GM18951 (cell line): Measurements from ENCODE around the gene PITPNB.

Experiments
- POLR2A ChIP-seq: IDR thresholded peaks from 4 replicates; pipeline ENCODE4 v1.6.1; 2011; ENCODE audit warnings: mild to moderate bottlenecking; ENCODE audit not compliant: insufficient read length, insufficient read depth; ENCODE audit errors: extremely low read depth
- in situ Hi-C: fragments of 300-500 bp; cut with MboI; formaldehyde crosslinking; loops from one replicate; pipeline ENCODE4 v1.12.0; 2022; ENCODE audit warnings: low sequenced_read_pairs, mixed read lengths, inconsistent platforms; ENCODE audit not compliant: unreplicated experiment

PITPNB gene

DNA sequence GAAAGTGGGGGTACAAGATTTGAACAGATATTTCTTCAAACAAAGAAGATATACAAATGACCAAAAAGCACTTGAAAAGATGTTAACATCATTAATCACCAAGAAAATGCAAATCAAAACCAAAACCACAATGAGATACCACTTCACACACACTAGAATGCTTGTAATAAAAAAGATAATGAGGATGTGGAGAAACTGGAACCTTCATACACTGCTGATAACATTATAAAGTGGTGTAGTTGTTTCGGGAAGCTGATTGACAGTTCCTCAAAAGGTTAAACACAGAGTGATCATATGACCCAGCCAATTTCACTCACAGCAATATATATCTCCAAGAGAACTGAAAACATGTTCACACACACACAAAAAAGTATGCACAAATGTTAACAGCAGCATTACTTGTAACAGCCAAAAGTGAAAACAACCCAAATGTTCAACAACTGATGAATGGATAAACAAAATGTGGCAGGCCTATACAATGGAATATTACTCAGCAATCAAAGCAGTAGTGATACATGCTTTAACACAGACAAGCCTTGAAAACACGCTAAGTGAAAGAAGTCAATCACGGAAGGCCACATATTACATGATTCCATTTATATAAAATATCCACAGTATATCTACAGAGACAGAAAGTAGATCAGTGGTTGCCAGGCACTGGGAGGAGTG lies 15.1 kb downstream of the PITPNB start:
- in situ Hi-C loops: no loop called here
- TF ChIP-seq POLR2A: no peak

DNA sequence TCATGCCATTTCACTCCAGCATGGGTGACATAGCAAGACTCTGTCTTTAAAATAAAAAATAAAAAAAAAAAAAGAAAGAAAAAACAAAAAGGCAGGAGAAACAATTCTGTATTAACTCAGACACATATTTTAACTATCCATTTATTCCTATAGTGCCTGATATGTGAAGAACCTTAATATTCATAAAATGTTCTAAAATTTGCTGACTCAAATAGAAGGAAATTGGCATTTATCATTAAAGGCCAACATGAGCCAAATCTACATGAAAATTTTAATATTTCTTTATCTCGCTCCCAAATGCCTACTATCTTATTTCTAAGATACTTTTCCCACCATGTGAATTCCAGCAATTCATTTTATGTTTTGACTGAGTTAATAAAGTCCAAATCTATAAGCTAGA lies 18.9 kb downstream of the PITPNB start:
- in situ Hi-C loops: no loop called here
- TF ChIP-seq POLR2A: no peak

GRCh38 chr22:27896245-27896644 lies 22.8 kb downstream of the PITPNB start:
- in situ Hi-C loops: no loop called here
- TF ChIP-seq POLR2A: no peak

DNA sequence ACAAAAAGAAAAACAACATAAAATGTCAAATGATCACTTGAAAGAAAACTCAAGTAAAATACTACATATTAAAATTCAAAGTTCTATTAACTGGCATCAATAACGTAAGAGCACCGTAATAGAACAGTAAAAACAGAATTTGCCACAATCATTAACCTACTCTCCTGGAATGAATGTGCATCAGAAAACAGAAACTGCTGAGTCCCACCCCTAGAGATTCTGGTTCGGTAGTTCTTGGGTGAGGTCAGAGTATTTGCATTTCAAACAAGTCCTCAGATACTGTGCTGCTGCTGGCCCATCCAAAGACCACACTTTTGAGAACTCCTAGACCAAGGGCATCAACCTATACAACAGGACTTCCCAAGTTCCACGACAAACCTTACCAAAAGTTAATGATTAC lies 23.5 kb downstream of the PITPNB start:
- TF ChIP-seq POLR2A: peak; percentile 40
- in situ Hi-C loops: no loop called here

DNA sequence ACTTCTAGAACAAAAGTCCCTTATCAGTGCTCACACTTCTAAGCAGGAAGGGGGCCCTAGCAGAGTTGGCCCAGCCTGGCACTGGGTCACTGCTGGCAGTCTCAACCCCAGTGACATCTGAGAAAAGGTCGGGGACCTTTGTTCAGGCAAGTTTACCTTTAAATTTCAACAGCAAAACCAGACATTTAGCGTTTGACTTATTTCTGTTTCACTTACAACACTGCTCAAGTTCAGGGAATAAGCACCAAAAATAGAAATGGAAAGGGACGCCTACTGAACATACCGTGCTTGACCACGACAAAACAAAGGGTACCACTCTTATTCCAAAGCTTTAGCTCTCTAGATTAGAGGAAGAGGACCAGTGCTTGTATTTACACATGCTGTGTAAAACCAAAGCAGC lies 26.2 kb downstream of the PITPNB start:
- TF ChIP-seq POLR2A: no peak
- in situ Hi-C loops: no loop called here

DNA sequence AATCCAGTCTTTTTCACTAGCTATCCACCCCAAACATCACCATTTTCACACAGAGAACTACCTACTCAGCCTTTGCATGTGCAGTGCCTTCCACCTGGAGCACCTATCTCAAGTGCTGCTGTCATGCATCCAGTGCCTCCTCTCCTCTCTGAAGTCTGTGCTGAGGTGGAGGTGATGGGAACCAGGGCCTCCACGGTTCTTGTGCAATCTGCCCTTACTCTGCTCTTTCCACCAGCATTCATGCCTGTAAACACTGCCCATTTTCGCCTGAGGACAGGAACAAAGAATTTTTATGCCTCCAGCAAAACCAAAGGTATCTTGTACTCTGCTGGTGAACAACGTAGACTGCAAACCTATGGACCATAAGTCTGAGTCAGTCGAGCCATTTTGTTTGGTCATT lies 27.0 kb downstream of the PITPNB start:
- in situ Hi-C loops: no loop called here
- TF ChIP-seq POLR2A: no peak

DNA sequence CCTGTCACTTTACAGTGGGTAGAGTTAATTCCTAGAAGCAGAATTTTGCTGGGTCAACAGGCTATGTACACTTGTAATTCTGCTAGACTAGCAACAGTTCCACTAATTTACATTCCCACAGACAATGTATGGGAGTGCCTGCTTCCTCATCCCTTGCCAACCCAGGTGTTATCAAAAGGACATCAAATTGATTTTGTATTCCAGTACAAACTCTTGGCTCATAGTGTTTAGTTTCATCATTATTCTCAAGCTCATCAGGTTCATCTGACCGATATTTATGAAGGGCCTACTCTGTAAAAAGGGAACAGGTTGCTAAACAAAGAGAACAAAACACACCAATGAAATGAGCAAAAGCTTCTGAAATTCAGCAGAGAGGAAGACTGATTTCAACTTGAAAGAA lies 30.7 kb downstream of the PITPNB start:
- in situ Hi-C loops: no loop called here

DNA sequence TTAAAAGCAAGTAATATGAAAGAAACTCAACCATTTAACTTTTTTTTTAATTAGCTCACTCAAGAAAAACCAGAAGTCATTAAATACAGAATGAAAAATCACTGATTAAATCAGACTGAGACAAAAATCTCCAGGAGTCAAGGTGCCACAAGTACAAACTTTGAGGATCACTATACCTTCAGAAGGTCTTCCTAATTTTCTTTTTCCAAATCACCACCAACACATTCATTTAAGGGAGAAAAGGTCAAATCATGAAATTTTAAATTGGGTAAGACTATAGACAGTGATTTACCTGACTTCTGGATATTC lies 32.3 kb downstream of the PITPNB start:
- in situ Hi-C loops: no loop called here
- TF ChIP-seq POLR2A: no peak

More for the DNA sequence above, 30.7 kb downstream of the PITPNB start:
- no peak for TF ChIP-seq POLR2A

GRCh38 chr22:27885977-27886842 lies 32.8 kb downstream of the PITPNB start:
- in situ Hi-C loops: no loop called here
- no peak for TF ChIP-seq POLR2A

- in situ Hi-C loops: no loop called here
Measured at GRCh38 chr22:27883656-27884350, 35.3 kb downstream of the PITPNB start.

GRCh38 chr22:27882507-27883290 lies 36.4 kb downstream of the PITPNB start:
- in situ Hi-C loops: no loop called here
- TF ChIP-seq POLR2A: no peak

More at GRCh38 chr22:27883656-27884350, 35.3 kb downstream of the PITPNB start:
- no peak for TF ChIP-seq POLR2A

DNA sequence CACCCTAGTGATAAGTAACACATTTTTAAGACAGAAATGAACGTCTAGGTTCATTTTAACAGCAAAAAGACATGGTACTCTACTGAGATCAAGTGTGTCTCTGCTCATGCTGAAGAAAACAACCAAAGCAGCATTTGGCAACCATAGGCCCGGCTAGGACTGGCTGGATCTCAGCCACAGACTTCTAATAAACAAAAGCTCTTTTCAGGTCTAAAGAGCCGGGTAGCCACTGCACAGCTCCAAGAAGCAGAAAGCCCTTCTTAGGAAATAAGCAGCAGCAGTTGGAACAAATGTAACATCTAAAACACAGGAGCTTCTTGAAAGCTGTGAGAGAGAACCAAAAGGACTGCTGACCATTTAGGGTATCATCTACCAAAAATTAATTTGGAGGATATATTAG lies 37.6 kb downstream of the PITPNB start:
- in situ Hi-C loops: no loop called here
- no peak for TF ChIP-seq POLR2A
